ENCODE results near the gene FOXO6.

FOXO6 gene

DNA sequence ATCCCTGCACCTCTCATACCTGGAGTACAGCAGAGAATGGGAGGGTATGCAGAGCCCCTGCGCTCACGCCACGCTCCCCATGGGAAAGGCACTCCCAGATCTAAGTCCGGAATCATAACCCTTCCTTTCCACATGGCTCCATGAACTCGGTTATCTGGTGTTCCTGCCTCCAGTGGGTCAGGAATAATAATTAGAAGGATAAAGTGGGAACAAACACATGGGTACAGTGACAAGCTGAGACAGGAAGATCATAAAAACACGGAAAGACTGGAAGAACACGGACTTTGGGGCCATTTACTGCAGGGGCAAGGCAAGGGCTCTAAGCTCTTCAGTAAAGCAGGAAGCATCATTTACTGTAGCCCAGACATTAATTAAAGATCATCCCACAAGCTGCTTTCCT, 48.6 kb downstream of the FOXO6 start:
- peaks cover 2% of the 10 kb centered on the region for H3K4me1 ChIP-seq (ENCODE audit: control insufficient read depth, insufficient read depth, low read length)
- no peaks in the 10 kb centered on the region for H3K36me3 ChIP-seq (ENCODE audit: control insufficient read depth in 2 of 2, insufficient read depth in 2 of 2, low read length in 2 of 2)
- no peak overlapping the region for H3K27ac ChIP-seq (ENCODE audit: low read length)
- no peaks in the 10 kb centered on the region for H3K9me3 ChIP-seq (ENCODE audit: control insufficient read depth in 2 of 2, low read length in 2 of 2)
- H3K27me3 ChIP-seq (ENCODE audit: control insufficient read depth in 1 of 2, insufficient read depth in 2 of 2, low read length in 2 of 2), result peaks cover 0 to 21% of the 10 kb centered on the region in 2 donors
- no peak overlapping the region for H3K9ac ChIP-seq (ENCODE audit: low read length in 2 of 2)
- no peak overlapping the region for H3K4me3 ChIP-seq (ENCODE audit: low read length in 2 of 2)

DNA sequence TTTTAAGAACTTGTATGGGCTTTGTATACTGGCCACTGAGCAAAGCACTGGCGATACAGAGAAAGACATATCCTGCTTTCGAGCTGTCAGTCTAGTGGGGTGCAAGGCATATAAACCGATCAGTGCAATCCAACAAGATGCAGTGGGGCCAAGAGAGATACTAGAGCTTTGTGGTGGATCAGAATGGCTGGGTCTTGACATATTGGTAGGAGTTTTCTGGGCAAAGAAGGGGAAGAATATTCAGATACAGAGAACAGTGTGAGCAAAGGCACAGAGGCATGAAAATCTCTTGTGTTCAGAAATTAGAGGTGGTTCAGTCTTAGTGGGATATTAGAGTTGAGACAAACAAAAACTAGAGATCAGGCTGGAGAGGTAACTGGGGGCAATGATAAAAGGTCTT, 49.2 kb downstream of the FOXO6 start:
- Histone ChIP-seq H3K36me3 (ENCODE audit: control insufficient read depth in 2 of 2, insufficient read depth in 2 of 2, low read length in 2 of 2) (no peaks in the 10 kb centered on the region), H3K27me3 (ENCODE audit: control insufficient read depth in 1 of 2, insufficient read depth in 2 of 2, low read length in 2 of 2) (peaks cover 0 to 21% of the 10 kb centered on the region in 2 donors), H3K4me3 (ENCODE audit: low read length in 2 of 2) (no peak overlapping the region), H3K4me1 (ENCODE audit: control insufficient read depth, insufficient read depth, low read length) (no peaks in the 10 kb centered on the region), H3K9me3 (ENCODE audit: control insufficient read depth in 2 of 2, low read length in 2 of 2) (no peaks in the 10 kb centered on the region), H3K27ac (ENCODE audit: low read length) (no peak overlapping the region), H3K9ac (ENCODE audit: low read length in 2 of 2) (no peak overlapping the region)

DNA sequence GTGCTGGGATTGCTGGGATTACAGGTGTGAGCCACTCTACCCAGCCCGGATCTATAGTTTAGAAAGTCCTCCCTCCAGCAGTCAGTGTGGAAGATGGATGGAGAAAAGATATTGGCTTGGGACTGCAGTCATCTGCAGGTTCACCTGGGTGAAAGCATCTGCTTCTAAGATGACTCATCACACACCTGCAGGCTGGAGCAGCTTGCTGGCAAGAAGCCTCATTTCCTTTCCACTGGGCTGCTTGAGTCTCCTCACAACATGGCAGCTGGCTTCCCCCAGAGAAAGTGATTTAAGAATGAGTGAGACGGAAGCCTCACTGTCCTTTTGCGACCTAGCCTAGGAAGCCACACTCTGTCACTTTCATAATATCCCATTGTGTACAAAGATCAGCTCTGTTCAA, 50.0 kb downstream of the FOXO6 start:
- no peaks in the 10 kb centered on the region for H3K4me1 ChIP-seq (ENCODE audit: control insufficient read depth, insufficient read depth, low read length)
- H3K27ac ChIP-seq (ENCODE audit: low read length), result no peak overlapping the region
- no peak overlapping the region for H3K4me3 ChIP-seq (ENCODE audit: low read length in 2 of 2)
- no peak overlapping the region for H3K9ac ChIP-seq (ENCODE audit: low read length in 2 of 2)
- H3K9me3 ChIP-seq (ENCODE audit: control insufficient read depth in 2 of 2, low read length in 2 of 2), result no peaks in the 10 kb centered on the region
- no peaks in the 10 kb centered on the region for H3K36me3 ChIP-seq (ENCODE audit: control insufficient read depth in 2 of 2, insufficient read depth in 2 of 2, low read length in 2 of 2)
- H3K27me3 ChIP-seq (ENCODE audit: control insufficient read depth in 1 of 2, insufficient read depth in 2 of 2, low read length in 2 of 2), result peaks cover 0 to 21% of the 10 kb centered on the region in 2 donors

DNA sequence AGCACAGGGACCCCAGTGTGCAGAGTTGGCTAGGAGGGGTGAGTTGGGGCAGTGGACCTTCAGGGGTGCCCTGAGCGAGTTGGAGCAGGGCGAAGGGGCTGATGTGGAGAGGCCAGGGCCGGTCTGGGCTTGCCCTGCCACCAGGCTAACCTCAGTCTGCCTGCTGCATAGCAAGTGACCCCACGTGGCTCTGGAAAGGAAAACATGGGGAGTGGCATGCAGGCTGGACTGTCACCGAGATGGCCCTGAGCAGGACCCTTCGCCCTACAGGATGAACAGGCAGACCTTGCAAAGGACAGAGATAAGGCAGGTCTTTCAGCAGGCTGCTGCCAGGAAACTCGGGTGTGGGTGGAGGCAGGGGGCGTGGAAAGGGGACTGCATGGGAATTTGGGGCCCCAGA, 51.5 kb downstream of the FOXO6 start:
- Histone ChIP-seq H3K9ac (ENCODE audit: low read length in 2 of 2) (no peak overlapping the region), H3K36me3 (ENCODE audit: control insufficient read depth in 2 of 2, insufficient read depth in 2 of 2, low read length in 2 of 2) (no peaks in the 10 kb centered on the region), H3K9me3 (ENCODE audit: control insufficient read depth in 2 of 2, low read length in 2 of 2) (no peaks in the 10 kb centered on the region), H3K4me3 (ENCODE audit: low read length in 2 of 2) (no peak overlapping the region), H3K27me3 (ENCODE audit: control insufficient read depth in 1 of 2, insufficient read depth in 2 of 2, low read length in 2 of 2) (peaks cover 0 to 19% of the 10 kb centered on the region in 2 donors), H3K27ac (ENCODE audit: low read length) (no peak overlapping the region), H3K4me1 (ENCODE audit: control insufficient read depth, insufficient read depth, low read length) (peaks cover 3% of the 10 kb centered on the region)

DNA sequence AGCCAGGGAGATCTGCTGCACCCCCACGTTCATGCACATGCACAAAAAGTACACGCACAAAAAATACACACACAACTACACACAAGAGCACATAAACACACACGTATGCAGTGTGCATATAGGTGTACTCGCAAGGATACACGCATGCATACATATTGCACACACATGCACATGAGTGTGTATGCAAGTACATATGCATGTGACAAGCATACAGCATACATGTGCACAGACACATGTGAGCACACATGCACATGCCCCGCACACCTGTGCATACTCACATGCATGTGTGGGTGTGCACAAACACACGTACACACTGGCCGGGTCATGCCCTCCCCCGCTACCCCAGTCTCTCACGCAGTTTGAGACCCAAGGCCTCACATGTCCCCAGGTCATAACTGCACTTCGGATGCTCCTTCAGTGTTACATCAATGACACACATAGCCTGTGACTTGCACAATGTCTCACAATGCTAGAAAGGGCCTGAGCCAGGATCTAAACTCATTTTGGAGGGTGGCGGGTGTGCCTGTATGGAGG, 52.6 kb downstream of the FOXO6 start:
- H3K4me1 ChIP-seq (ENCODE audit: control insufficient read depth, insufficient read depth, low read length), result peaks cover 5% of the 10 kb centered on the region
- H3K36me3 ChIP-seq (ENCODE audit: control insufficient read depth in 2 of 2, insufficient read depth in 2 of 2, low read length in 2 of 2), result no peaks in the 10 kb centered on the region
- no peak overlapping the region for H3K4me3 ChIP-seq (ENCODE audit: low read length in 2 of 2)

DNA sequence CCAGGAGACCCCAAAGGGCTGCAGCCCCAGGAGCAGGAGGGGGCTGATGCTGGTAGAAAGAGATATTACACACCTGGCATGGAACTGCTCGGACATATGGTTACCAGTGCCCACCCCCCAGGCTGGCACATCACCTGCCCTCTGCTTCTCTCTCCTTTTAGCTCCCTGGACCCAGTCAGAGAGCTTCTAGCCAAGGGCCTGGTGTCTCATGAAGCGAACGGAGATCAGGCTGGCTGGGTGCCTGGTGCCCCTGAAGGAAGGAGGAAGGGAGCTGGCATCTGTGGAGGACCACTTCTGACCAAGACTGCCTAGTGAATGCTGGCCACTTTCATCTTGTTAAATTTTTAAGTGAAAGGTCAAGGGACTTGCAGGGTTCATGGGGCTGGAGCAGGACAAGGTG, 53.1 kb downstream of the FOXO6 start:
- peaks cover 0 to 7% of the 10 kb centered on the region in 2 donors for H3K27me3 ChIP-seq (ENCODE audit: control insufficient read depth in 1 of 2, insufficient read depth in 2 of 2, low read length in 2 of 2)
- H3K27ac ChIP-seq (ENCODE audit: low read length), result no peak overlapping the region

More for the DNA sequence above, 52.6 kb downstream of the FOXO6 start:
- H3K9ac ChIP-seq (ENCODE audit: low read length in 2 of 2), result no peak overlapping the region
- H3K9me3 ChIP-seq (ENCODE audit: control insufficient read depth in 2 of 2, low read length in 2 of 2), result no peaks in the 10 kb centered on the region
- H3K27me3 ChIP-seq (ENCODE audit: control insufficient read depth in 1 of 2, insufficient read depth in 2 of 2, low read length in 2 of 2), result peaks cover 0 to 10% of the 10 kb centered on the region in 2 donors
- no peak overlapping the region for H3K27ac ChIP-seq (ENCODE audit: low read length)

DNA sequence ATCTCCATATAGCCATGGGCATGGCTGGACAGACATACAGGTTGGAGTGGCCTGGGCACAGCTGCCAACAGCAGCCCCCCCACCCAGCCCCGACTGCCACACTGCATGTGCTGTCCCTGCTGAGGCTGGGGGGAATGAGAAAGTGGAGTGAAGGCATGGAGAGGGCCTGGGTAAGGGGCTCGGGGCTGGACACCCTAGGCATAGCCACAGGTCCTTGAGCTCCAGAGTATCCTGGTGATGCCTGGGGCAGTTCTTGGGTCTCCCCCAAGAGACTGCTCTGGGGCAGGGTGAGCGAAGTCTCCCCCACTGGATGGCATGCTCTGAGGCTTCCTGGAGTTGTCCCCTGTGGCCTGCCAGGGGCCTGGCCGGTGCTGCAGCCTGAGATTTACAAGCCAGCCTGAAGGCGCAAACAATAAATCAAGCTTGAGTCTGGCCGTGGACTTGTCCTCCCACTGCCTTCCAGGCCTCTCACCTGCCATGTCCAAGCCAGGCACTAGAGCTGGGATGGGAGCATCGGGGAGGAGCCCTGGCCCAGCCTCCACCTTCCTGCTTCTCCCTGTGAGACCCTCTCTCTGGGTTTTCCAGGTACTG, 53.6 kb downstream of the FOXO6 start:
- no peak overlapping the region for H3K4me3 ChIP-seq (ENCODE audit: low read length in 2 of 2)
- no peak overlapping the region for H3K27ac ChIP-seq (ENCODE audit: low read length)
- H3K9ac ChIP-seq (ENCODE audit: low read length in 2 of 2), result no peak overlapping the region
- peaks cover 0 to 2% of the 10 kb centered on the region in 2 donors for H3K27me3 ChIP-seq (ENCODE audit: control insufficient read depth in 1 of 2, insufficient read depth in 2 of 2, low read length in 2 of 2)
- H3K9me3 ChIP-seq (ENCODE audit: control insufficient read depth in 2 of 2, low read length in 2 of 2), result no peaks in the 10 kb centered on the region
- no peaks in the 10 kb centered on the region for H3K36me3 ChIP-seq (ENCODE audit: control insufficient read depth in 2 of 2, insufficient read depth in 2 of 2, low read length in 2 of 2)
- peaks cover 9% of the 10 kb centered on the region for H3K4me1 ChIP-seq (ENCODE audit: control insufficient read depth, insufficient read depth, low read length)

More for the DNA sequence above, 53.1 kb downstream of the FOXO6 start:
- H3K9ac ChIP-seq (ENCODE audit: low read length in 2 of 2), result no peak overlapping the region
- no peaks in the 10 kb centered on the region for H3K9me3 ChIP-seq (ENCODE audit: control insufficient read depth in 2 of 2, low read length in 2 of 2)
- peaks cover 9% of the 10 kb centered on the region for H3K4me1 ChIP-seq (ENCODE audit: control insufficient read depth, insufficient read depth, low read length)
- H3K36me3 ChIP-seq (ENCODE audit: control insufficient read depth in 2 of 2, insufficient read depth in 2 of 2, low read length in 2 of 2), result no peaks in the 10 kb centered on the region
- H3K4me3 ChIP-seq (ENCODE audit: low read length in 2 of 2), result no peak overlapping the region

DNA sequence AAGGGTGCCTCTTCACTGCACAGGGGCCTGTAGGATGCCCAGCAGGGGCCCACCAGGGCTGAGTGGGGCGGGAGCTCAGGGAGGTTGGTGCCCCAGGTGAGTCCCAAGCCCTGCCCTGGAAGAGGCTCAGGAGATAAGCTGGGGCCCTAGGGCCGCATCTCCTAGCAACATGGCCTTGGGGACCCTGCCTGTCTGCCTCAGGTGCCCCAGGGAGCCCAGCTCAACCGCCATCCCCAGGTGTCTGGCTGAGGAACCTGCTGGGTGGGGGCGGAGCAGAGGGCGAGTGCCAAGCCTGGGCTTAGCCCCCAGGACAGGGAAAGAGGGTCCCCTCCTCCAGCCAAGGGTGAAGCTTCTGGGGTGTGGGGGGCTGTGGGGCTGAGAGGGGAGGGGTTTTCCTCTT, 54.8 kb downstream of the FOXO6 start:
- Histone ChIP-seq H3K27me3 (ENCODE audit: control insufficient read depth in 1 of 2, insufficient read depth in 2 of 2, low read length in 2 of 2) (no peaks in the 10 kb centered on the region), H3K4me3 (ENCODE audit: low read length in 2 of 2) (no peak overlapping the region), H3K4me1 (ENCODE audit: control insufficient read depth, insufficient read depth, low read length) (peaks cover 12% of the 10 kb centered on the region), H3K9me3 (ENCODE audit: control insufficient read depth in 2 of 2, low read length in 2 of 2) (no peaks in the 10 kb centered on the region), H3K9ac (ENCODE audit: low read length in 2 of 2) (no peak overlapping the region), H3K36me3 (ENCODE audit: control insufficient read depth in 2 of 2, insufficient read depth in 2 of 2, low read length in 2 of 2) (no peaks in the 10 kb centered on the region), H3K27ac (ENCODE audit: low read length) (no peak overlapping the region)

DNA sequence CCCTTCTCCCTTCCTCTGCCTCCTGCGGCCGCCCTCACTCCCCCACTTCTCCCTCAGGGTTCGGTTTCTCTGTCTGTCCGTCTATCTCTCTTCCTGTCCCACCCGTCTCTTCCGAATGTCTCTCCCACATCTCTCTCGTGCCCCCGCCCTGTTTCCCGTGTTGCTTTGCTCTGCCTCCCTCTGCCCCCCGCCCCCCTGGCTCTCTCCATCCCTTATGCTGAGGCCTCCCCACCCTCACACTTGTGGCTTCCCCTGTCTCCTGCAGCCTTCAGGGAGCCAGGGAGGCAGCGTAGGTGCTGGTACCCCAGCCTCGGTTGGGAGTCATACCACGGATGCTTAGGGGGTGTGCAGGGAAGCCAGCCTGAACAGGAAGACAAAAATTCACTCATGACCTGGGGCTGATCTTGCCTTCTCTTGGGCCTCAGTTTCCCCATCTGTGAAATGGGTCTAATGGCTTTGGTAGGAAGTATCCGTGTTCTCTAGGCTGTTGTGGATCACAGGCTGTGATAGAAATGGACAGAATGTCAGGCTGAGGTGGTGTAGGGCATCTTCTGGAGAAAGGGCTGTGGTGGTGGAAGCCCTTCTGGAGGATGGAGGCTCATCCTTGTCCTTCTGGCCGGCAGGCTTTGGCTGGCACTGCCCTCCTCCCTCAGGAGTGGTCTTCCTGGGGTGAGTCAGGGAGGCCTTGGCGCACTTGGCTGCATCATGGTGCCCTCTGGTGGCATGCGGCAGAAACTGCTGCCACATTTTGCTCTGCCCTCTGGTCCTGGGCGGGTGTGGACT, 55.5 kb downstream of the FOXO6 start:
- Histone ChIP-seq H3K36me3 (ENCODE audit: control insufficient read depth in 2 of 2, insufficient read depth in 2 of 2, low read length in 2 of 2) (no peaks in the 10 kb centered on the region), H3K27ac (ENCODE audit: low read length) (no peak overlapping the region), H3K9me3 (ENCODE audit: control insufficient read depth in 2 of 2, low read length in 2 of 2) (no peaks in the 10 kb centered on the region), H3K9ac (ENCODE audit: low read length in 2 of 2) (no peak overlapping the region), H3K4me1 (ENCODE audit: control insufficient read depth, insufficient read depth, low read length) (peaks cover 12% of the 10 kb centered on the region), H3K27me3 (ENCODE audit: control insufficient read depth in 1 of 2, insufficient read depth in 2 of 2, low read length in 2 of 2) (no peaks in the 10 kb centered on the region), H3K4me3 (ENCODE audit: low read length in 2 of 2) (no peak overlapping the region)

DNA sequence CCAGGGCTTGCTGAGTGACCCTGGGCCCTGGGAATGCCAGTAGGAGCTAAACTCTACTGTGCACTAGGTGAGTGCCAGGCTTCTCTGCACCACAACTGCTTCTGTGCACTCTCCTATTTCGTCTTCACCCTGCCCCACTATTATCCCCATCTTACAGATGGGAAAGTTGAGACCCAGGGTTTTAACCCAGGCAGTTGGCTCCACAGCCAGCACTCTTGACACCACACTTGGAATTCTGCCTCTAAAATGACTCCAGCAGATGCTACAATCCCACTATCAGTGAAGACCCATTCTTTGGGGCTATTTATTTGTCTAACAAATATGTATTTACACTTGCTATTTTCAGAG, 56.1 kb downstream of the FOXO6 start:
- Histone ChIP-seq H3K4me3 (ENCODE audit: low read length in 2 of 2) (no peak overlapping the region), H3K27me3 (ENCODE audit: control insufficient read depth in 1 of 2, insufficient read depth in 2 of 2, low read length in 2 of 2) (no peaks in the 10 kb centered on the region), H3K4me1 (ENCODE audit: control insufficient read depth, insufficient read depth, low read length) (peaks cover 12% of the 10 kb centered on the region), H3K9ac (ENCODE audit: low read length in 2 of 2) (no peak overlapping the region), H3K27ac (ENCODE audit: low read length) (no peak overlapping the region), H3K9me3 (ENCODE audit: control insufficient read depth in 2 of 2, low read length in 2 of 2) (no peaks in the 10 kb centered on the region), H3K36me3 (ENCODE audit: control insufficient read depth in 2 of 2, insufficient read depth in 2 of 2, low read length in 2 of 2) (no peaks in the 10 kb centered on the region)

DNA sequence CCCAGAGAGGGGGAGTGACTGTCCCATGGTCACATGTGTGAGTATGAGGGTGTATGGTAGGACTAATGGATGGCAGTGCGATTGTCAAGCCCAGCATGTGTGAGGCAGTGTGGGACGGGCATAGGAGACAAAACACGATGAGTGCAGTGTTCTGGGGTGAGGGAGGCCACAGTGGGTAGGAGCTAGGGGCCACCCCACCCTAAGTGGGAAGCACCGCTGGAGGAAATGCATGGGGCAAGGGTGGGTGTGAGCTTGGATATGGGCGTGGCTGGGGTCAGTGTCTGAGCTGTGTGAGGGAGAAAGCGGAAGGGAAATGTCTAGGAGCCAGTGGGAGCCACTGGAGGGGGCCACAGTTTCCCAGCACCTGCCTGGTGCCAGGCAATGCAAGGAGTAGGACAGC, 56.5 kb downstream of the FOXO6 start:
- Histone ChIP-seq H3K4me3 (ENCODE audit: low read length in 2 of 2) (no peak overlapping the region), H3K36me3 (ENCODE audit: control insufficient read depth in 2 of 2, insufficient read depth in 2 of 2, low read length in 2 of 2) (no peaks in the 10 kb centered on the region), H3K27ac (ENCODE audit: low read length) (no peak overlapping the region), H3K4me1 (ENCODE audit: control insufficient read depth, insufficient read depth, low read length) (peaks cover 12% of the 10 kb centered on the region), H3K9me3 (ENCODE audit: control insufficient read depth in 2 of 2, low read length in 2 of 2) (no peaks in the 10 kb centered on the region), H3K27me3 (ENCODE audit: control insufficient read depth in 1 of 2, insufficient read depth in 2 of 2, low read length in 2 of 2) (no peaks in the 10 kb centered on the region), H3K9ac (ENCODE audit: low read length in 2 of 2) (no peak overlapping the region)

All from stomach smooth muscle (tissue), 2 donors.